ENCODE measurements around the gene ZIC4. TPM values are rescaled to one million over a fixed set of nuclear protein-coding genes. Genes with fewer than 3 reads are reported as not detected.

The ZIC4 gene
- total and polyA plus RNA-seq, 3 donors from 2014 or later, result 0.06 to 0.55 (median 0.31) TPM

- Histone ChIP-seq H3K4me3 (no peak overlapping the region), H3K36me3 (ENCODE audit: low read depth, missing control alignments) (no peaks in the 10 kb centered on the region), H3K4me1 (no peaks in the 10 kb centered on the region), H3K27ac (no peak overlapping the region), H3K9me3 (no peaks in the 10 kb centered on the region), H3K27me3 (no peaks in the 10 kb centered on the region)
- DNase-seq, result no peak
- WGBS, 2 donors, result 91 to 92% methylated on average over 2 of the region's 2 CpGs
- intact Hi-C loops (cut with DNase I; ENCODE audit: low total_unique reads), result no loop called here
- TF ChIP-seq CTCF (IDR thresholded peaks at IDR 0.05) (no peak), POLR2A (IDR thresholded peaks at IDR 0.05) (no peak)
Measured at GRCh38 chr3:147428754-147429153, 22.4 kb upstream of the ZIC4 start.

GRCh38 chr3:147428326-147428725 lies 22.0 kb upstream of the ZIC4 start:
- no peak overlapping the region for H3K27ac ChIP-seq
- no peaks in the 10 kb centered on the region for H3K9me3 ChIP-seq
- TF ChIP-seq CTCF (IDR thresholded peaks at IDR 0.05) (no peak), POLR2A (IDR thresholded peaks at IDR 0.05) (no peak)
- no peaks in the 10 kb centered on the region for H3K36me3 ChIP-seq (ENCODE audit: low read depth, missing control alignments)
- no peak overlapping the region for H3K4me3 ChIP-seq
- no peaks in the 10 kb centered on the region for H3K4me1 ChIP-seq
- no peaks in the 10 kb centered on the region for H3K27me3 ChIP-seq
- no peak for DNase-seq
- intact Hi-C loops (cut with DNase I; ENCODE audit: low total_unique reads), result no loop called here
- 73 to 82% methylated on average over 1 of the region's 1 CpG for WGBS, 2 donors

- no peak overlapping the region for H3K27ac ChIP-seq
- no peaks in the 10 kb centered on the region for H3K4me1 ChIP-seq
- no peak for DNase-seq
- H3K4me3 ChIP-seq, result no peak overlapping the region
- TF ChIP-seq CTCF (IDR thresholded peaks at IDR 0.05) (no peak), POLR2A (IDR thresholded peaks at IDR 0.05) (no peak)
- H3K9me3 ChIP-seq, result no peaks in the 10 kb centered on the region
- H3K36me3 ChIP-seq (ENCODE audit: low read depth, missing control alignments), result no peaks in the 10 kb centered on the region
- no peaks in the 10 kb centered on the region for H3K27me3 ChIP-seq
- intact Hi-C loops (cut with DNase I; ENCODE audit: low total_unique reads), result no loop called here
- WGBS, 2 donors, result 86 to 87% methylated on average over 3 of the region's 3 CpGs
Measured at GRCh38 chr3:147427746-147428145, 21.4 kb upstream of the ZIC4 start.

- TF ChIP-seq POLR2A (IDR thresholded peaks at IDR 0.05) (no peak), CTCF (IDR thresholded peaks at IDR 0.05) (no peak)
- H3K4me3 ChIP-seq, result no peak overlapping the region
- peaks cover 3% of the 10 kb centered on the region for H3K27me3 ChIP-seq
- intact Hi-C loops (cut with DNase I; ENCODE audit: low total_unique reads), result no loop called here
- no peaks in the 10 kb centered on the region for H3K36me3 ChIP-seq (ENCODE audit: low read depth, missing control alignments)
- 87 to 91% methylated on average over 2 of the region's 2 CpGs for WGBS, 2 donors
- H3K9me3 ChIP-seq, result no peaks in the 10 kb centered on the region
- no peak for DNase-seq
- no peak overlapping the region for H3K27ac ChIP-seq
- H3K4me1 ChIP-seq, result no peaks in the 10 kb centered on the region
Measured at GRCh38 chr3:147426931-147427330, 20.6 kb upstream of the ZIC4 start.

GRCh38 chr3:147425388-147425850 lies 19.1 kb upstream of the ZIC4 start:
- Histone ChIP-seq H3K27me3 (peaks cover 3% of the 10 kb centered on the region), H3K9me3 (no peaks in the 10 kb centered on the region), H3K4me3 (no peak overlapping the region), H3K4me1 (no peaks in the 10 kb centered on the region), H3K36me3 (ENCODE audit: low read depth, missing control alignments) (no peaks in the 10 kb centered on the region), H3K27ac (no peak overlapping the region)
- no peak for TF ChIP-seq POLR2A (IDR thresholded peaks at IDR 0.05)
- no peak for TF ChIP-seq CTCF (IDR thresholded peaks at IDR 0.05)
- intact Hi-C loops (cut with DNase I; ENCODE audit: low total_unique reads), result no loop called here
- DNase-seq, result no peak
- 23 to 29% methylated on average over 1 of the region's 1 CpG for WGBS, 2 donors
